Measurements from ENCODE around the gene HPS5.
"Not testable (repeated sequence)": the region's sequence is repeated elsewhere in the genome, so short reads cannot be mapped to it uniquely, and the experiment has no call there.

HPS5 gene

GRCh38 chr11:18277565-18278271 lies 44.2 kb downstream of the HPS5 start:
- FAIRE-seq (no peak), DNase-seq (ENCODE audit: insufficient read length, low spot score) (no peak)

GRCh38 chr11:18271206-18271605 lies 50.7 kb downstream of the HPS5 start:
- no peak for FAIRE-seq

GRCh38 chr11:18270102-18270501 lies 51.8 kb downstream of the HPS5 start:
- FAIRE-seq: no peak
- DNase-seq (ENCODE audit: insufficient read length, low spot score): no peak

More at GRCh38 chr11:18271206-18271605, 50.7 kb downstream of the HPS5 start:
- DNase-seq (ENCODE audit: insufficient read length, low spot score): no peak

GRCh38 chr11:18269252-18269651 lies 52.7 kb downstream of the HPS5 start:
- not testable (repeated sequence) for DNase-seq (ENCODE audit: insufficient read length, low spot score); FAIRE-seq

GRCh38 chr11:18267335-18268133 lies 54.4 kb downstream of the HPS5 start:
- not testable (repeated sequence) for DNase-seq (ENCODE audit: insufficient read length, low spot score)
- FAIRE-seq: peak; percentile 95

- DNase-seq (ENCODE audit: insufficient read length, low spot score): no peak
- peak; percentile 14 for FAIRE-seq
These were observed 56.0 kb downstream of the HPS5 start, which contains the start of gene SAA1 for GRCh38 chr11:18265949-18266348. SAA1 (plus strand) TSS chr11:18266264; CDS start chr11:18266888, 624 bp downstream.

- DNase-seq (ENCODE audit: insufficient read length, low spot score) (no peak), FAIRE-seq (no peak)
These were observed 57.0 kb downstream of the HPS5 start for GRCh38 chr11:18264677-18265555.

- peak; percentile 77 for FAIRE-seq
- DNase-seq (ENCODE audit: insufficient read length, low spot score): no peak
These were observed 57.9 kb downstream of the HPS5 start for GRCh38 chr11:18264035-18264434.

GRCh38 chr11:18262681-18263350 lies 59.1 kb downstream of the HPS5 start:
- FAIRE-seq; DNase-seq (ENCODE audit: insufficient read length, low spot score): not testable (repeated sequence)

GRCh38 chr11:18261721-18262120 lies 60.2 kb downstream of the HPS5 start:
- FAIRE-seq (no peak), DNase-seq (ENCODE audit: insufficient read length, low spot score) (no peak)

GRCh38 chr11:18259259-18259658 lies 62.7 kb downstream of the HPS5 start:
- FAIRE-seq (no peak), DNase-seq (ENCODE audit: insufficient read length, low spot score) (no peak)

- DNase-seq (ENCODE audit: insufficient read length, low spot score) (no peak), FAIRE-seq (no peak)
These were observed 67.1 kb downstream of the HPS5 start for GRCh38 chr11:18254781-18255361.

GRCh38 chr11:18253778-18254338 lies 68.1 kb downstream of the HPS5 start:
- FAIRE-seq (no peak), DNase-seq (ENCODE audit: insufficient read length, low spot score) (no peak)

GRCh38 chr11:18253233-18253632 lies 68.7 kb downstream of the HPS5 start:
- no peak for DNase-seq (ENCODE audit: insufficient read length, low spot score)

GRCh38 chr11:18248561-18248960 lies 73.4 kb downstream of the HPS5 start, which contains the start of gene SAA2:
SAA2 (minus strand) TSS chr11:18248668; CDS start chr11:18248011, 657 bp downstream.
- FAIRE-seq (no peak), DNase-seq (ENCODE audit: insufficient read length, low spot score) (no peak)

More at GRCh38 chr11:18253233-18253632, 68.7 kb downstream of the HPS5 start:
- no peak for FAIRE-seq

GRCh38 chr11:18247191-18247581 lies 74.8 kb downstream of the HPS5 start:
- not testable (repeated sequence) for DNase-seq (ENCODE audit: insufficient read length, low spot score)
- peak; percentile 99 for FAIRE-seq

GRCh38 chr11:18246379-18247190 lies 75.4 kb downstream of the HPS5 start:
- FAIRE-seq: not testable (repeated sequence)
- peak; percentile 44 for DNase-seq (ENCODE audit: insufficient read length, low spot score)

- no peak for FAIRE-seq
- no peak for DNase-seq (ENCODE audit: insufficient read length, low spot score)
These were observed 76.5 kb downstream of the HPS5 start for GRCh38 chr11:18245396-18245795.

Measured in GM19239 (cell line).